ENCODE data around the gene HBA1. TPM values are rescaled to one million over a fixed set of nuclear protein-coding genes. Genes with fewer than 3 reads are reported as not detected.

The HBA1 gene
- total and polyA plus RNA-seq, 12 donors: 2.1 to 1,150 (median 186) TPM

GRCh38 chr16:180681-181564 lies 4.4 kb downstream of the HBA1 start:
- Histone ChIP-seq H3K27me3 (peaks cover 15 to 50% (median 39%) of the 10 kb centered on the region in 7 donors), H3K9me3 (no peaks in the 10 kb centered on the region), H3K4me1 (peaks cover 12 to 29% (median 17%) of the 10 kb centered on the region in 9 donors), H3K36me3 (peaks cover 0 to 13% (median 0%) of the 10 kb centered on the region in 9 donors), H3K27ac (no peak overlapping the region), H3K4me3 (peak overlapping the region in 9 of 10 donors; percentile 22 to 47 (median 38))
- TF ChIP-seq CTCF (IDR thresholded peaks at IDR 0.05): no peak
- DNase-seq: no peak
- intact Hi-C loops (cut with DNase I): loop anchor here in 8 of 10 donors (1.0 to 5.0 kb wide), 4 partner anchors 70 to 74 kb away; no protein-coding TSS in a partner anchor
- ATAC-seq: peak; percentile 71 to 83 (median 76)
- 0 to 1% methylated on average over 87 to 89 of the region's 89 CpGs for WGBS, 2 donors

- Histone ChIP-seq H3K36me3 (peaks cover 0 to 13% (median 0%) of the 10 kb centered on the region in 9 donors), H3K9me3 (no peaks in the 10 kb centered on the region), H3K4me1 (peaks cover 12 to 29% (median 17%) of the 10 kb centered on the region in 9 donors), H3K27ac (no peak overlapping the region), H3K27me3 (peaks cover 15 to 48% (median 39%) of the 10 kb centered on the region in 7 donors), H3K4me3 (peak overlapping the region in 7 of 10 donors; percentile 22 to 47 (median 40))
- peak; percentile 62 to 78 for DNase-seq
- ATAC-seq: no peak
- intact Hi-C loops (cut with DNase I): loop anchor here in 8 of 10 donors (1.0 to 5.0 kb wide), 4 partner anchors 71 to 75 kb away; no protein-coding TSS in a partner anchor
- peak; percentile 88 to 97 (median 93) for TF ChIP-seq CTCF (IDR thresholded peaks at IDR 0.05)
- WGBS, 2 donors: 9 to 12% methylated on average over 22 of the region's 22 CpGs
Measured at GRCh38 chr16:181565-182021, 5.1 kb downstream of the HBA1 start.

- Histone ChIP-seq H3K4me1 (peaks cover 12 to 21% (median 17%) of the 10 kb centered on the region in 9 donors), H3K9me3 (no peaks in the 10 kb centered on the region), H3K4me3 (no peak overlapping the region), H3K27ac (no peak overlapping the region), H3K36me3 (peaks cover 0 to 23% (median 10%) of the 10 kb centered on the region in 9 donors), H3K27me3 (peaks cover 15 to 37% (median 28%) of the 10 kb centered on the region in 7 donors)
- DNase-seq: no peak
- ATAC-seq: peak in 1 of 8 donors; percentile 13
- WGBS, 2 donors: 76 to 81% methylated on average over 7 of the region's 7 CpGs
- intact Hi-C loops (cut with DNase I): loop anchor here in 3 of 10 donors (5.0 kb wide), 1 partner anchor 76 kb away; no protein-coding TSS in a partner anchor
- TF ChIP-seq CTCF (IDR thresholded peaks at IDR 0.05): no peak
Measured at GRCh38 chr16:183005-183404, 6.5 kb downstream of the HBA1 start.

GRCh38 chr16:185213-185612 lies 8.7 kb downstream of the HBA1 start:
- Histone ChIP-seq H3K4me3 (no peak overlapping the region), H3K36me3 (peaks cover 0 to 45% (median 28%) of the 10 kb centered on the region in 9 donors), H3K4me1 (peaks cover 11 to 16% (median 13%) of the 10 kb centered on the region in 9 donors), H3K27me3 (peaks cover 0 to 15% (median 6%) of the 10 kb centered on the region in 7 donors), H3K27ac (no peak overlapping the region), H3K9me3 (no peaks in the 10 kb centered on the region)
- 84 to 85% methylated on average over 13 of the region's 13 CpGs for WGBS, 2 donors
- intact Hi-C loops (cut with DNase I): no loop called here
- DNase-seq (no peak), ATAC-seq (no peak)
- no peak for TF ChIP-seq CTCF (IDR thresholded peaks at IDR 0.05)
